H1 (cell line): ENCODE measurements around the gene PRCD. TPM values are rescaled to one million over a fixed set of nuclear protein-coding genes. Genes with fewer than 3 reads are reported as not detected.

Experiments used
- CTBP2 ChIP-seq: IDR thresholded peaks from 2 replicates; pipeline ENCODE4 v1.7.0; 2011; ENCODE audit warnings: borderline replicate concordance, mild to moderate bottlenecking, moderate library complexity, mixed read lengths, low read length; ENCODE audit not compliant: insufficient read depth, insufficient read length
- FOSL1 ChIP-seq: IDR thresholded peaks from 2 replicates; pipeline ENCODE4 v1.6.1; 2011; ENCODE audit warnings: mild to moderate bottlenecking, low read depth, low read length, moderate library complexity; ENCODE audit not compliant: insufficient read depth
- JUN ChIP-seq: IDR thresholded peaks from 2 replicates; pipeline ENCODE4 v1.6.1; 2011; ENCODE audit warnings: low read depth, mild to moderate bottlenecking, improper control_type of control experiment, low read length
- RBBP5 ChIP-seq: IDR thresholded peaks from 2 replicates; pipeline ENCODE4 v1.7.1; 2012; ENCODE audit warnings: low read depth, mild to moderate bottlenecking, inconsistent platforms, low read length, moderate library complexity, borderline replicate concordance
- RFX5 ChIP-seq: IDR thresholded peaks from 2 replicates; pipeline ENCODE4 v1.6.1; 2011; ENCODE audit warnings: low read depth, low read length, improper control_type of control experiment, borderline replicate concordance
- SIN3A ChIP-seq, 2 experiments: IDR thresholded peaks in 1 of 2; conservative IDR thresholded peaks in 1 of 2; 2 replicates each; pipeline ENCODE4 v1.6.1; 2011 to 2012; ENCODE audit warnings: low read length in 2 of 2, improper control_type of control experiment in 1 of 2, low read depth in 1 of 2, mild to moderate bottlenecking in 1 of 2
- SUZ12 ChIP-seq: fragments of 200-600 bp; sonication (generic); IDR thresholded peaks from 2 replicates; pipeline ENCODE4 v1.6.1; 2012; ENCODE audit warnings: mild to moderate bottlenecking, inconsistent platforms, low read length, moderate library complexity, mixed read lengths
- TEAD4 ChIP-seq: IDR thresholded peaks from 2 replicates; pipeline ENCODE4 v1.6.1; 2012; ENCODE audit warnings: low read depth, low read length, inconsistent platforms, mixed read lengths
- polyA plus RNA-seq, 7 experiments: library from polyadenylated mRNA; depleted of rRNA in 3 of 7; stranded (reverse) in 5 of 7; unstranded in 2 of 7; fragments of >200 nt in 5 of 7; fragments of 200-250 nt in 2 of 7; gene quantifications; 1 replicate in 5 of 7; 2 replicates in 1 of 7; 4 replicates in 1 of 7; pipeline versions ENCODE4 v1.2.1 to v1.2.3, GENCODE V29; 2011 to 2013; ENCODE audit warnings: missing spikeins in 2 of 7, mixed read lengths in 2 of 7
- total RNA-seq: library from RNA; stranded (reverse); fragmentation: NEBNext Ultra II Directional; extraction: Animal tissue kit (Norgen Biotek cat#: 25700); gene quantifications from 2 replicates; pipeline ENCODE4 v1.2.1, GENCODE V29; 2021
- TF ChIP-seq, protein P1 (sequence below): fragments of 300-600 bp; sonication (generic); IDR thresholded peaks from 2 replicates; pipeline ENCODE4 v1.7.1; 2012; ENCODE audit warnings: low read length, moderate library complexity, mild to moderate bottlenecking, inconsistent platforms; ENCODE audit not compliant: insufficient replicate concordance

Gene PRCD
- total and polyA plus RNA-seq, 2 of the 8 experiments (the other 6 are each of a cell fraction or from before 2014, with no cell fraction given) = 0.77 to 2.1 TPM

DNA sequence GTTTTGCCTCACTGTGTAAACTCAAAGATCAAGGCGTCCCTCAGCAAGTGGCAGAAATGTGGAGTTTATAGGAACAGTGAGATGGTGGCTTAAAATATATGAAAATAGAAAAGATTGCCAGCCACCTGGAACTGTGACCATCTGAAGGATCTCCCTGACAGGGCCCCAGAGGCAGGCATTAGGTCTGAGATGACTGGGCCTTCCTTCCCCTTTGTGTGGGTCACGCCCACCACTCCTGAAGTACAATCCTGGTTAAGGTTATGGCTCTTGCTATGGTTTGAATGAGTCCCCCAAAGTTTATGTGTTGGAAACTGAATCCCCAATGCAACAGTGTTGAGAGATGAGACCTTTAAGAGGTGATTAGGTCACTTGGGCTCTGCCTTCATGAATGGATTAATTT, 39.4 kb downstream of the PRCD start (continued):
- TF ChIP-seq, protein P1, sequence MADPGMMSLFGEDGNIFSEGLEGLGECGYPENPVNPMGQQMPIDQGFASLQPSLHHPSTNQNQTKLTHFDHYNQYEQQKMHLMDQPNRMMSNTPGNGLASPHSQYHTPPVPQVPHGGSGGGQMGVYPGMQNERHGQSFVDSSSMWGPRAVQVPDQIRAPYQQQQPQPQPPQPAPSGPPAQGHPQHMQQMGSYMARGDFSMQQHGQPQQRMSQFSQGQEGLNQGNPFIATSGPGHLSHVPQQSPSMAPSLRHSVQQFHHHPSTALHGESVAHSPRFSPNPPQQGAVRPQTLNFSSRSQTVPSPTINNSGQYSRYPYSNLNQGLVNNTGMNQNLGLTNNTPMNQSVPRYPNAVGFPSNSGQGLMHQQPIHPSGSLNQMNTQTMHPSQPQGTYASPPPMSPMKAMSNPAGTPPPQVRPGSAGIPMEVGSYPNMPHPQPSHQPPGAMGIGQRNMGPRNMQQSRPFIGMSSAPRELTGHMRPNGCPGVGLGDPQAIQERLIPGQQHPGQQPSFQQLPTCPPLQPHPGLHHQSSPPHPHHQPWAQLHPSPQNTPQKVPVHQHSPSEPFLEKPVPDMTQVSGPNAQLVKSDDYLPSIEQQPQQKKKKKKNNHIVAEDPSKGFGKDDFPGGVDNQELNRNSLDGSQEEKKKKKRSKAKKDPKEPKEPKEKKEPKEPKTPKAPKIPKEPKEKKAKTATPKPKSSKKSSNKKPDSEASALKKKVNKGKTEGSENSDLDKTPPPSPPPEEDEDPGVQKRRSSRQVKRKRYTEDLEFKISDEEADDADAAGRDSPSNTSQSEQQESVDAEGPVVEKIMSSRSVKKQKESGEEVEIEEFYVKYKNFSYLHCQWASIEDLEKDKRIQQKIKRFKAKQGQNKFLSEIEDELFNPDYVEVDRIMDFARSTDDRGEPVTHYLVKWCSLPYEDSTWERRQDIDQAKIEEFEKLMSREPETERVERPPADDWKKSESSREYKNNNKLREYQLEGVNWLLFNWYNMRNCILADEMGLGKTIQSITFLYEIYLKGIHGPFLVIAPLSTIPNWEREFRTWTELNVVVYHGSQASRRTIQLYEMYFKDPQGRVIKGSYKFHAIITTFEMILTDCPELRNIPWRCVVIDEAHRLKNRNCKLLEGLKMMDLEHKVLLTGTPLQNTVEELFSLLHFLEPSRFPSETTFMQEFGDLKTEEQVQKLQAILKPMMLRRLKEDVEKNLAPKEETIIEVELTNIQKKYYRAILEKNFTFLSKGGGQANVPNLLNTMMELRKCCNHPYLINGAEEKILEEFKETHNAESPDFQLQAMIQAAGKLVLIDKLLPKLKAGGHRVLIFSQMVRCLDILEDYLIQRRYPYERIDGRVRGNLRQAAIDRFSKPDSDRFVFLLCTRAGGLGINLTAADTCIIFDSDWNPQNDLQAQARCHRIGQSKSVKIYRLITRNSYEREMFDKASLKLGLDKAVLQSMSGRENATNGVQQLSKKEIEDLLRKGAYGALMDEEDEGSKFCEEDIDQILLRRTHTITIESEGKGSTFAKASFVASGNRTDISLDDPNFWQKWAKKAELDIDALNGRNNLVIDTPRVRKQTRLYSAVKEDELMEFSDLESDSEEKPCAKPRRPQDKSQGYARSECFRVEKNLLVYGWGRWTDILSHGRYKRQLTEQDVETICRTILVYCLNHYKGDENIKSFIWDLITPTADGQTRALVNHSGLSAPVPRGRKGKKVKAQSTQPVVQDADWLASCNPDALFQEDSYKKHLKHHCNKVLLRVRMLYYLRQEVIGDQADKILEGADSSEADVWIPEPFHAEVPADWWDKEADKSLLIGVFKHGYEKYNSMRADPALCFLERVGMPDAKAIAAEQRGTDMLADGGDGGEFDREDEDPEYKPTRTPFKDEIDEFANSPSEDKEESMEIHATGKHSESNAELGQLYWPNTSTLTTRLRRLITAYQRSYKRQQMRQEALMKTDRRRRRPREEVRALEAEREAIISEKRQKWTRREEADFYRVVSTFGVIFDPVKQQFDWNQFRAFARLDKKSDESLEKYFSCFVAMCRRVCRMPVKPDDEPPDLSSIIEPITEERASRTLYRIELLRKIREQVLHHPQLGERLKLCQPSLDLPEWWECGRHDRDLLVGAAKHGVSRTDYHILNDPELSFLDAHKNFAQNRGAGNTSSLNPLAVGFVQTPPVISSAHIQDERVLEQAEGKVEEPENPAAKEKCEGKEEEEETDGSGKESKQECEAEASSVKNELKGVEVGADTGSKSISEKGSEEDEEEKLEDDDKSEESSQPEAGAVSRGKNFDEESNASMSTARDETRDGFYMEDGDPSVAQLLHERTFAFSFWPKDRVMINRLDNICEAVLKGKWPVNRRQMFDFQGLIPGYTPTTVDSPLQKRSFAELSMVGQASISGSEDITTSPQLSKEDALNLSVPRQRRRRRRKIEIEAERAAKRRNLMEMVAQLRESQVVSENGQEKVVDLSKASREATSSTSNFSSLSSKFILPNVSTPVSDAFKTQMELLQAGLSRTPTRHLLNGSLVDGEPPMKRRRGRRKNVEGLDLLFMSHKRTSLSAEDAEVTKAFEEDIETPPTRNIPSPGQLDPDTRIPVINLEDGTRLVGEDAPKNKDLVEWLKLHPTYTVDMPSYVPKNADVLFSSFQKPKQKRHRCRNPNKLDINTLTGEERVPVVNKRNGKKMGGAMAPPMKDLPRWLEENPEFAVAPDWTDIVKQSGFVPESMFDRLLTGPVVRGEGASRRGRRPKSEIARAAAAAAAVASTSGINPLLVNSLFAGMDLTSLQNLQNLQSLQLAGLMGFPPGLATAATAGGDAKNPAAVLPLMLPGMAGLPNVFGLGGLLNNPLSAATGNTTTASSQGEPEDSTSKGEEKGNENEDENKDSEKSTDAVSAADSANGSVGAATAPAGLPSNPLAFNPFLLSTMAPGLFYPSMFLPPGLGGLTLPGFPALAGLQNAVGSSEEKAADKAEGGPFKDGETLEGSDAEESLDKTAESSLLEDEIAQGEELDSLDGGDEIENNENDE = no peak
- TF ChIP-seq JUN (no peak), SIN3A (conservative IDR thresholded peaks at IDR 0.05 in 1 of 2, IDR thresholded peaks at IDR 0.05 in 1 of 2; ENCODE audit: low read depth in 1 of 2, low read length in 2 of 2) (no peak), FOSL1 (no peak), SUZ12 (no peak), RBBP5 (no peak), CTBP2 (no peak), TEAD4 (no peak), RFX5 (no peak)
